Fibroblast of skin of back (primary cell): Measurements from ENCODE around the gene PDCD2.
A peak's percentile ranks its signal among the peaks of the same experiment; 100 is the strongest.
"Not testable (repeated sequence)": the region's sequence is repeated elsewhere in the genome, so short reads cannot be mapped to it uniquely, and the experiment has no call there.

Source experiments
- DNase-seq: peaks from one replicate; pipeline ENCODE4 v3.0.0-alpha.2; 2013

Gene PDCD2

DNA sequence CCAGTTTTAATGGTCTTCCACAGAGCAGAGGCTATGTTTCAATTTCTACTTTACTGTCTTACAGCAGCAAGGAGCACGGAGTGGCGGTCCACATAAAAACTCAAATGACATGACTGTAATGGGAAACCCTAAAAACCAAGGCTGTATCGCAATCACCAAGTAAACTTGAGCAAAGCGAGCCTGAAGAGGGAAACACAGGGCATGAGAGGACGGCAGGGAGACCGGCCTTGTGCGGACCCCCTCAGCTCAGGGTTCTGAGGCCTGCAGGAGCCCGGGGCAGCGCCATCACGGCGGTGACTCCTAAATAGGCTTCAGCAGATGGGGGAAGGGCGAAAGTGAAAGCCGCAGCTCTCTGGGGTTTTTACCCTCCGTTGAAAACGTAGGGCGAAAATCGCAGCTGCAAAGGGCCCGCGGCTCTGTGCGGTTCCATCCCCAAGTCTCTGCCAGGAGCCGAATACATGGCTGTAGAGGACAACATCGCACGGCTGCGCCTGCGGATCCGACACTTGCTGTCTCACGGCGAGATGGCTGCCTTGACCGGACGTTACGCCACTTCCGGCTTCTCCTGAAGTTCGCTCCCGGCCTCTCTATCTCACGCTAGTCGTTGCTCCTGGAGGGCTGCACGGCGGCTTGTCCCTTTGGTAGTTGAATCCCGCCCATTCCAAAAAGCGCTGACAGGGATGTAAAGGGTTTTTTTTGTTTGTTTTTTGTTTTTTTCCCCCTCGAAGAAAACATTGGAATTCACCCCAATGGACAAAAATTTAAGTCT, 31.5 kb downstream of the PDCD2 start, which contains the start of gene PSMB1:
PSMB1 (minus strand) TSS at position 543 of the 769 bp plus-strand sequence; CDS start at position 478, 65 bp downstream.
- DNase-seq, result peak; percentile 96

DNA sequence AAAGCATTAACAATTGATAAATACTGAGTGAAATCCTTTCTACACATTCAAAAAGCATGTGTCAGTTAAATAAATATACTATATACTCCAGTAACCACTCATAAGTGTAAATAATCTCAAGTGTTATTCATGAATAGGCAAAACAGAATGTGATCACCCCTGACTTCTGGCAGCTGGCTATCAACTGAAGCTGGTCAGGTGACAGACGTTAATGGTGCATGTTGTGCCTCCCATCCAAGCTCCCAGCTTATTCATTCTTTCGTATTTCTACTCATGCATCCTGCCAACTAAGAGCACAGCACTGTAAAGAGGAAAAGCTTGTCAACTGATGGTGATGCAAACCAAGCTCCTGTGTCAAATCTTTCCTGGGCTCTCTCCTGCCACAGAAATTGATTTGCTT, 39.0 kb downstream of the PDCD2 start:
- DNase-seq, result no peak

DNA sequence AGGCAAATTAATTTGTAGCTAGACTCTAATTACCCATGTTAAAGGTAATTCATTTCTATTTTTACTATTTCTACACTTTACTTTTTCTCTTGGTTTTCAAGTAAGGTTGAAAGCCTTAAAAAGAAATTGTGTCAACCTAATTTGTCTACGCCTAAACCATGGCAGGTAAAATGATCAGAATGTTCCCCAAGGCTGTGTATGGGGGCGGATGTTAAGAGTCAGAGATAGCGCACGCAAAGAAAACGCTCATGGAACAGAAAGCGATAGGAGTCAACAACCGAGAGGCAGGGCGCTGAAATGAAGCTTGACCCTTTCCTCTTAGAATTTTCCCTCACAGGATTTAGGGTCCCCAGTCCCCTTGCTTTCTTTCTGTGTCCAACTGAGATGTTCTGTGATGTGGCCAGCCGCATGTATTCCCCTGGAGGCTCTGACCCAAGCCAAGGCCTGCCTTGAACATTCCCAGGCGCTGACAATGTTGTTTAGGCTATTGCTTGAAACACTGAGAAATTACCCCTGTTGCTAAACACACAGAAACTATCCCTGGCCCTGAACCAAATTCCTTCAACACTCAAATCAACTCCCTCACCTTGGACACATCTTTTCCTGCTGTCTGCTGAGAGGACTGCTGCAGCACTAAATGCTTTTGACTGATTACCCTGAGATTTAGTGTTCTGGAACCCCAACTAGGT, 42.3 kb downstream of the PDCD2 start:
- no peak for DNase-seq

DNA sequence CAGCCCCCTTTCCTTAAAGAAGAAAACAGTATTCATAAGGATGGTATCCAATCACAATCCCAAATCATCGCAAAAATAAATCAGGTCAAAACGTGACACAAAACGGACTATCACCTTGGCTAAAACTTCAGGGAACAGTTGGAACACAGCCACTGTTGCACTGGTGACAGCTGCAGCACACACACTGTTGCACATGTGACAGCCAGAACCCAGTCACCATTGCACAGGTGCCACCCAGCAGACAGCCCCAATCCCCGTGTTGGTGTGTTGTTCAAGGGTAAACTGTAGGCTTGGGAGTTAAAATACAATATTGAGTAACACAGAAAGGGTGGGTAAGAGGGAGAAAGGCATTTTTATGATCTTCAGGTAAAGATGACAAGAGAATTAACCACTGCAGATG, 47.1 kb downstream of the PDCD2 start:
- DNase-seq, result no peak

DNA sequence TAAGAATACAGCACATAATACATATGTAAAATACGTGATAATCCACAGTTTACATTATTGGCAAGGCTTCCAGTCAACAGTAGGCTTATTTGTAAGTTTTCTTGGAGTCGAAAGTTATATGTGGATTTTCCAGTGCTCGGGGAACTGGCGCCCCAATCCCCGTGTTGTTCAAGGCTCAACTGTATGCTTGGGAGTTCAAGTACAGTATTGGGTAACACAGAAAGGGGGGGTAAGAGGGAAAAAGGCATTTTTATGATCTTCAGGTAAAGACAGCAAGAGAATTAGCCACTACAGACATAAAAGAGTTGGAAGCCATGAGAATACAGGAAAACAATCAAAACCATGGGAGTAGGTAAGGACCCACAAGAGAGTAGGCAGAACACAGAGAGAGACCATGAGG, 47.8 kb downstream of the PDCD2 start:
- DNase-seq, result no peak

DNA sequence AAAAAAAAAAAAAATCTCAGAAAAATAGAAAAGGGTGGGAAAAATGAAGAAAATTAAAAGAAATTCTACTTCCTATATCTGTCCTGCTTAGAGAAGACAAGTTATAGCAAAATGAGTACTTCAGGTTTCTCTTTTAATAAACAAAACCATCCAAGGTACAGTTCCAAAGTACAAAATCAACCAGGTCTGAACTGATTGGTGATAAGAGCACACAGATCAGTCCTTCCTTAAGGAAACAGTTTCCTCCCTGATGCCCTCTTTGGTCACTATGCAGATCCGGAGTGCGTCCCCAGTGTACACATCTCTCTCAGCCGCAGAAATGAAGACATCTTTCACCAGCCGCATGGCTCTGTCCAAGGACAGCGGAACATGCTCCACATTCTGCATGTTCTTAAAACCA, 49.4 kb downstream of the PDCD2 start:
- DNase-seq, result no peak

DNA sequence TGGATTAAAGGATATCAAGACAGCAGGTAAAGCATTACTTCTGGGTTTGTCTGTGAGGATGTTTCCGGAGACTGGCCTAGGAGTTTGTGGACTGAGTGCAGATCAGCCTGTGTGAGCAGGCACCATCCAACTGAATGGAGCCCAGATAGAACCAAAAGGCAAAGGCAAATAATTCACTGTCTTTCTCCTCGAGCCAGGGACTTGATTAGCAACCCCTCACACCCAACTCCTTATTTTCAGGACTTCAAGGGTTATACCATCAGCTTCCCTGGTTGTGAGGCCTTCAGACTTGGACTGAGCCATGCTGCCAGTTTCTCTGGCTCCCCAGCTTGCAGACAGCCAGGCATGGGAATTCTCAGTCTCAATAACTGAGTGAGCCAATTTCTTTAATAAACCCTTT, 50.6 kb downstream of the PDCD2 start:
- DNase-seq, result no peak

DNA sequence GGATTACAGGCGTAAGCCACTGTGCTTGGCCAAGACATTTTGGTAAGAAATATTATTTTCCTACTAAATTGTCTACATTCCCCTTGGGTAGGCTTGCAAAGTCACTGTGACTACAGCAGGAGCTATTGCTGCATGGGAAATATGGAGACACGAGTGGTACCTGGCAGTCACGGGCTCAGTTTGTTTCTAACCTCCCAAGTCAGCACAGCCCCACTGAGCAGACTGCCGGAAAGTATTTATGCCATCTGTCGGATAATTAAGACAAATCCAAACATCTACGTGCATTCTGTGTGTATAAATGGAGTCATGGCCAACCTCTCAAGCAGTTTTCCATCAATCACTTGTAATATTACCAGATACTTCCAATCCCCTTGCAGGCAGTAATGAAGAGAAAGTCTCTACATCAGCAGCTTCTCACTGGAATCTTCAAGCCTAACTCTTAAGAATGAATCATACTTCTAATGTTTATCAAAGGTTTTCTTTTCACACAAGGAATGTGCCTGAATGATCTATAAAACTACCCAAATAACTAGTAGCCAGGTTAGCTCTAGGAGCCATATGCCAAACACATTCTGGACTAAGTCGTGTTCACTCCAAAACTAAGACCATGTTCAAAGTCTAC, 51.5 kb downstream of the PDCD2 start:
- DNase-seq, result peak; percentile 2

DNA sequence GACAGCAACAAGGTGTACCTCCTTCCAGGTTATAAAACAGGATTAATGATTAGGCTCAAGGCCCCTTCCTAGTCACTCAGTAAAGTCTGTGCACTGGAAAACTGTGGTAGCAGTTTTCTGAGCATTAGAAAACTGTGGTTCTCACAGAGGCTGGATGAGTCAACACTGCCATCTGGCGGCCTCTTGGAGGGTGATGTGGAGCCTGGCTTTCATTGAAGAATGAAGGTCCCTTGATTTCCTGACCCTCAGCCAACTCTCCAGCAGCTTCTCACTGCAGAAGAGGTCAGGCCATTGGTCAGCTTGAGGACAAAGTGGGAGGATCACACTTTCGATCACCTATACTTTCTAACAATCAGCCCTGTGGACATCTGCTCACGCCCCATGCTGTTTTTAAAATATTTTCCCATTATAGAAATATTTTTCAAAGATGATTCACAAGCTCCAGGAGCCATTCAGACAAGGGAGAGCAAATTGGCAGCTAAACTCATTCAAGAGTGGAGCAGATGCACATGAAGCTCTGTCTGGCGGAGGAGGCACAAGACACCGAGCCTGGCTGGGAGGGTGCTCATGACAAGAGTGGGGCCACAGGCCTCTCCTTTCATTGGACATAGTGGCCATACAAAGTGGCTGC, 54.5 kb downstream of the PDCD2 start:
- DNase-seq, result peak; percentile 75

DNA sequence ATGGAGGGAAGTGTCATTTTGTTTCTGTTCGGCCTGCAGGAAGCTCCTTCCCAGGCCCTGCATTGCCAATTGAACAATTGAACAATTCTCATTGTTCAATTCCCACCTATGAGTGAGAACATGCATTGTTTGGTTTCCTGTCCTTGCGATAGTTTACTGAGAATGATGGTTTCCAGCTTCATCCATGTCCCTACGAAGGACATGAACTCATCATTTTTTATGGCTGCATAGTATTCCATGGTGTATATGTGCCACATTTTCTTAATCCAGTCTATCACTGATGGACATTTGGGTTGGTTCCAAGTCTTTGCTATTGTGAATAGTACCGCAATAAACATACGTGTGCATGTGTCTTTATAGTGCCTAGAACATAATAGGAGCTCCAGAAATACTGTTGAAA, 56.4 kb downstream of the PDCD2 start:
- not testable (repeated sequence) for DNase-seq

DNA sequence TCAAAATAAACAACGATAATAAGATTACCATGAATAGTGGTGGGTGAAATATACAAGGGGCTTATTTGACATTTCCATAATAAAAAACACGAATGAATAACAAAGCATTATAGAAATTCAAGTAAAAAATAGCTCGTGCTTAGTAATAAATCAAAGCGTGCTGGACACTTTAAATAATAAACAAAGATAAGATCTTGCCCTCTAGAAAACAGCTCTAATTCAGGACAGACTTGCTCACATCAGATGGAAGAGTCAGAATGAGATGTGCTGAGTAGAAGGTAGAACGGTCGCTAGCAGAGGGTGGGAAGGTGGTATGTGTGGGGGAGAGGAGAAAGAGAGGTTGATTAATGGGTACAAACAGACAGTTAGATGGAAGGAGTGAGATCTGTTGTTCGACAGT, 58.6 kb downstream of the PDCD2 start:
- no peak for DNase-seq
